ENCODE measurements around the gene DNAH2.
"Not testable (repeated sequence)": the region's sequence is repeated elsewhere in the genome, so short reads cannot be mapped to it uniquely, and the experiment has no call there.

DNAH2 gene

GRCh38 chr17:7775051-7775450, 57.5 kb downstream of the DNAH2 start:
- in situ Hi-C loops (cut with MboI; ENCODE audit: low sequenced_read_pairs) = no loop called here

- in situ Hi-C loops (cut with MboI; ENCODE audit: low sequenced_read_pairs) = no loop called here
Measured at GRCh38 chr17:7777017-7777416, 59.5 kb downstream of the DNAH2 start.

GRCh38 chr17:7780736-7781135, 63.2 kb downstream of the DNAH2 start:
- in situ Hi-C loops (cut with MboI; ENCODE audit: low sequenced_read_pairs) = no loop called here

- in situ Hi-C loops (cut with MboI; ENCODE audit: low sequenced_read_pairs) = no loop called here
Measured at GRCh38 chr17:7781429-7781828, 63.9 kb downstream of the DNAH2 start.

GRCh38 chr17:7782240-7782639, 64.7 kb downstream of the DNAH2 start:
- in situ Hi-C loops (cut with MboI; ENCODE audit: low sequenced_read_pairs) = no loop called here

- in situ Hi-C loops (cut with MboI; ENCODE audit: low sequenced_read_pairs) = no loop called here
Measured at GRCh38 chr17:7786866-7787265, 69.3 kb downstream of the DNAH2 start.

- in situ Hi-C loops (cut with MboI; ENCODE audit: low sequenced_read_pairs) = no loop called here
Measured at GRCh38 chr17:7789131-7789530, 71.6 kb downstream of the DNAH2 start.

GRCh38 chr17:7790150-7790549, 72.6 kb downstream of the DNAH2 start:
- in situ Hi-C loops (cut with MboI; ENCODE audit: low sequenced_read_pairs) = no loop called here

- in situ Hi-C loops (cut with MboI; ENCODE audit: low sequenced_read_pairs) = no loop called here
Measured at GRCh38 chr17:7792611-7793010, 75.1 kb downstream of the DNAH2 start.

- in situ Hi-C loops (cut with MboI; ENCODE audit: low sequenced_read_pairs) = no loop called here
Measured at GRCh38 chr17:7794075-7794663, 76.6 kb downstream of the DNAH2 start.

GRCh38 chr17:7797976-7798375, 80.4 kb downstream of the DNAH2 start:
- in situ Hi-C loops (cut with MboI; ENCODE audit: low sequenced_read_pairs) = no loop called here

GRCh38 chr17:7798839-7799238, 81.3 kb downstream of the DNAH2 start:
- in situ Hi-C loops (cut with MboI; ENCODE audit: low sequenced_read_pairs) = no loop called here

GRCh38 chr17:7803981-7804380, 86.4 kb downstream of the DNAH2 start:
- in situ Hi-C loops (cut with MboI; ENCODE audit: low sequenced_read_pairs) = no loop called here

- in situ Hi-C loops (cut with MboI; ENCODE audit: low sequenced_read_pairs) = no loop called here
Measured at GRCh38 chr17:7806587-7806986, 89.0 kb downstream of the DNAH2 start.

- in situ Hi-C loops (cut with MboI; ENCODE audit: low sequenced_read_pairs) = no loop called here
Measured at GRCh38 chr17:7807206-7807605, 89.7 kb downstream of the DNAH2 start.

GRCh38 chr17:7809086-7809790, 91.7 kb downstream of the DNAH2 start:
- in situ Hi-C loops (cut with MboI; ENCODE audit: low sequenced_read_pairs) = no loop called here

- in situ Hi-C loops (cut with MboI; ENCODE audit: low sequenced_read_pairs) = not testable (repeated sequence)
Measured at GRCh38 chr17:7809791-7810343, 92.3 kb downstream of the DNAH2 start.

- in situ Hi-C loops (cut with MboI; ENCODE audit: low sequenced_read_pairs) = no loop called here
Measured at GRCh38 chr17:7811251-7811650, 93.7 kb downstream of the DNAH2 start.

GRCh38 chr17:7814969-7815368, 97.4 kb downstream of the DNAH2 start:
- in situ Hi-C loops (cut with MboI; ENCODE audit: low sequenced_read_pairs) = no loop called here

GRCh38 chr17:7816926-7817642, 99.5 kb downstream of the DNAH2 start:
- in situ Hi-C loops (cut with MboI; ENCODE audit: low sequenced_read_pairs) = no loop called here

- in situ Hi-C loops (cut with MboI; ENCODE audit: low sequenced_read_pairs) = no loop called here
Measured at GRCh38 chr17:7817643-7817964, 100.1 kb downstream of the DNAH2 start.

GRCh38 chr17:7818026-7818425, 100.5 kb downstream of the DNAH2 start:
- in situ Hi-C loops (cut with MboI; ENCODE audit: low sequenced_read_pairs) = no loop called here
